RPMI8226 (cell line): ENCODE data around the gene TMEM26.

Source experiments
- DNase-seq: peaks from one replicate; pipeline ENCODE4 v3.0.0-alpha.2; 2015

TMEM26 gene

DNA sequence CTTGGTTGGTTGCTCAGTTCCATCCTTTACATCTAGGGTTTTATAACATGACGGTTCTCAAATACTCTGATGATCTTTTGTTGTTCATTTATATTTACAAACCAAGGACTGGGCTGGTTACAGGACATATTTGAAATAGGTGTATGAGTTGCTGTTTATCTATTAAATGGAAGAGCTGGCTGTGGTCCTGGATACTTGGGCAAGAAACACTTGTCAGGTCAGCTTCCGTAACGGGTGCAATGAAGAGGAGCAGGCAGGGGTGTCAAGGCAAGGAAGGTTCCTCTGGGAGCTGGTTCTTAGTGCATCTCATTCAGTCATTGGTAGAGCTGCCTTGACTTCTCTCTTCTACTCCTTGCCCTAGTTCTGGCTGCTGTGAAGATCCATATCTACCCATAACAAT, 4.8 kb upstream of the TMEM26 start:
- DNase-seq, result no peak

DNA sequence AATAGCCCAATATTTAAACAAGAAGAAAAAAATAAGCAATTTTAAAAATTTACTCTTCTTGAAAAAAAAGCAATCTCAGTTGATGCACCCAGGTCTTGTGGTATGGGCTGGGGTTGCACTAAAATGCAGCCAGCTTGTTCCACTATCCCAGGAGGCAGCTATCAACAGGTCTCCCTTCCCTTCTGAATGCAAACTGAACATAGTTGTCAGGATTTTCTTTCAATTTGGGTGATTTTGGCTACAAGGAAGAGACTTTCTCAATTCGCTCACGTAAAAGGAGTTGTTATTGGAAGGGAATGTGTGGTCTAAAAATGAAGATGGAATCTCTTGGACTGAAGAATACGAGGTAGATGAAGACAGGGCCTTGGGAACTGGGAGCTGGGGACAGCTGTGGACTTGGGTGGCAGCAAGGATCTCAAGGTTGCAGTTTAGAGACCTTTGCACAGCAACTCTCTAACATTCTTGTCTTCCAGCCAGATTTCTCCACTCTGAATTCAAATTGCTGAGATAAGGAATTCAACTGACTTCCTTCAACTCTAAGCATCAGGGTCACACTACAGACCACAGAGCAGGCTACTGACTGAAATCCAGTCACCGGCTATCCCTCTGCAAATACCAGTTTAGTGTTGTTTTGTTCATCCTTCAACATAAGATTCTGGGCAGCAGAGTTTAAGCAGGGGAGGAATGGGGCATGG, 3.1 kb upstream of the TMEM26 start:
- DNase-seq, result no peak

DNA sequence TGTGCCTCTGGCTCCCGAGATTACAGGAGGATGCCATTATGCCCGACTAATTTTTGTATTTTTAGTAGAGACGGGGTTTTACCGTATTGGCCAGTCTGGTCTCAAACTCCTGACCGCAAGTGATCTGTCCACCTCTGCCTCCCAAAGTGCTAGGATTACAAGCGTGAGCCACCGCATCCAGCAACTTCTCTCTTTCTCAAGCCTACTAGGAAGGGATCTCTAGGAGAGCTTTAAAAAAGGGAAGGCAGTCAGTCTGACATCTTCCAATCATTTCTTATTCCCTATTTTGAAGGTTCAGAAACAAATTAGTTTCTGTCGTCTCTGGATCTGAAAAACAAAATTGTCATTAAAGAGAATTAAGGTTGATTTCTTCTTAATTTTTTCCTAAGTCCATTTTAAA, 2.5 kb upstream of the TMEM26 start:
- DNase-seq, result no peak

DNA sequence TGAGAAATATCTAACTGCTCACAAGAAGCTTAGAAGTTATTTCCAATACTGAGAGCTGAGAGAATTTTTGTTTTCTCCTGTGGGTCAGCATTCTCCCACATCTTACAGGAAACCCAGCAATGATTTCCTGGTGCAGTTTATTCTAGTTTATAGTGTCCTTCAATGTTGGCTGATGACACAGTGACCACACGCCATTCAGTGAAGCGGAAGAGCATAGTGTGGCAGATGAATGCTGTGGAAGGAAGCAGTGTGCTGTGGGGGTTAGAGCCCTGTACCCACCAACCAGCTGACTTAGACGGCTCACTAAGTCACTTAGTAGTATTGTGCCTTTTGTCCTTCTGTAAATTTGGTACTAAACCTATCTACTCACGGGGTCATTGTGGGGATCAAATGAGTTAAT, 1.4 kb upstream of the TMEM26 start:
- DNase-seq, result no peak

DNA sequence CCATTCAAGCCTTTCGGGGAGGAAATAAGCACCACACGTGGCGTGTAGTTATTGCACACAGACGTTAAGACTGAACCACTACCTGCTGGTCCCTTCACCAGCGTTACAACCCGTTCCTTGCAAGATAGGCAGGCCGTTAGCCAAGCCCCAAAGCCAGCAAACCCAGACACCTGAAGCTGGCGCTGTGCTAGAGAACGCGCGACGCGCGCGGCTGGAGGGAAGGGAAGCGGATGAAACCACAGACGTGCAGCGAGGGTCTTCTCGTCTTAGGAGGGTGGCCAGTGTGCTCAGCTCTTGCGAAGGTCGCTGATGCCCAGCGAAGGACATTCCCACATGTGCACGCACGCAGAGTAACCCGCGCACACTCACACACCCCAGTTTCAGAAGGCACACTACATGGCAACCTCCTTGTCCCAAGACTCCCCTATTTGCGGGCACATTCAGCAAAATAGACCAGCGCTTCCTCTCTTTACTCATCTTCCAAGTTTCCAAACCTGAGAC, 980 bp downstream of the TMEM26 start:
- DNase-seq, result no peak

DNA sequence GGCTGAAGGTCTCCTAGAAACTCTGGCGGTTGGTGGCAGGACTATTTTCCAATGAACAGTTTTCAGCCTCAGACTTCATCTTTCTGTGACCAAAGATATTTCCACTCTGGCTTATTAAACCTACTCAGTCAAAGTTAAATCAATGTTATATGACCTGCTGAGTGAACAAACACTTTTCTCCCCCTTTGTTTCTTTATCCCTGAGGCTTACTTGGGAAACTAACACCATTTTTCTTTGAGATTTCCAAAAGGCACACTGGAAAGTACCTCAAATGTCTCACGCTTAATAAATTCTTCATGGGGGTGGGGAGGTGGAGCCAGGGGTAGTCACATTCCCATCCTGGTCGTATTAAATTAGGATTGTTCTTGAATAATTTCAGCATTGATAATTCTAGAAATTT, 1.8 kb downstream of the TMEM26 start:
- no peak for DNase-seq

DNA sequence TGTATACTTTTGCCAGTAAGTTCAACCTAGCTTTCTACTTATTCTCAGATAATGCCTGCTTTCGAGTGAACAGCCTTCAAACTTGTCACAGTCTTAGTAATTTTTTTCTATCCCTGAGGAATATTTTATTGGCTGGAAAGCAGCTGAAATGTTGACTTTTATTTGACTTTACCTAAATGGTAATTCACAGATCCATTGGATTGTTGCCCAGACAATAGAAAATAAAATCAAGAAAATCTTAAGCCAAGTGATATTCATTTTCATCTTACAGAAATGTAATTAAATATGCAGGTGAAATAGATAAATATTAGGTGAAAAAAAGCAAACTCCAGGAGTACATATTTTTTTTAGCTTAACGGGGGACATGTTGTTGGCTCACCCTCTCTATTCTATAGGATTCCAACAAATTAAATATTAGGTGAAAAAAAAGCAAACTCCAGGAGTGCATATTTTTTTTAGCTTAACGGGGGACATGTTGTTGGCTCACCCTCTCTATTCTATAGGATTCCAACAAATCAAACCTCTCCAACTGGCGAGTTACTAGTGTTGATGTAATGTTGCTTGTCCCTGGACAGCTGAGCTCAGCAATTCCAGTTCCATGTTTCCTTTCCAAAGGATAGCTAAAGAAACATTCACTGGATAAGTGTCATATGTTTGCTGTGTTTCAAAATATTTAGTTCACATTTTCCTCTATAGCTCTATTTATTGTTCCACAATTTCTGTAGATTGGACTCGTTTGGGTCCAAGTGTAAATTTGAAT, 4.2 kb downstream of the TMEM26 start:
- no peak for DNase-seq

DNA sequence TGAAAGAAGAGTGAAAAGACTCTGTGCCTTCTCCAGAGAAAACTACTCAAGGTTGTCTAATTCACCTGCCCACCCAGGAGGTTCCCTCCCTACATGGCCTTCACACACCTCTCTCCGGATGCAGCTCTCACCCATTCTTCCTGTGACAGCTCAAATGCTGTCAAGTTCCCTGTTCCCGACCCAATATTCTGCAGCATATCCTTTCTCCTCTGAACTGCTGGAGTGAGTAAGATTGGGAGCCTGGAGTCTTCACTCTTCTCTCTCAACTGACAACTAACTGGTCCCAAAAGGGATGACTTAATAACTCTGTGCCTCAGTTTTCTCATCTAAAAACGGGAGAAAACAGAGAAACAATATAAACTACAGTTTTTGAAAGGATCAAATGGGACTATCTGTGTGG, 5.1 kb downstream of the TMEM26 start:
- no peak for DNase-seq

DNA sequence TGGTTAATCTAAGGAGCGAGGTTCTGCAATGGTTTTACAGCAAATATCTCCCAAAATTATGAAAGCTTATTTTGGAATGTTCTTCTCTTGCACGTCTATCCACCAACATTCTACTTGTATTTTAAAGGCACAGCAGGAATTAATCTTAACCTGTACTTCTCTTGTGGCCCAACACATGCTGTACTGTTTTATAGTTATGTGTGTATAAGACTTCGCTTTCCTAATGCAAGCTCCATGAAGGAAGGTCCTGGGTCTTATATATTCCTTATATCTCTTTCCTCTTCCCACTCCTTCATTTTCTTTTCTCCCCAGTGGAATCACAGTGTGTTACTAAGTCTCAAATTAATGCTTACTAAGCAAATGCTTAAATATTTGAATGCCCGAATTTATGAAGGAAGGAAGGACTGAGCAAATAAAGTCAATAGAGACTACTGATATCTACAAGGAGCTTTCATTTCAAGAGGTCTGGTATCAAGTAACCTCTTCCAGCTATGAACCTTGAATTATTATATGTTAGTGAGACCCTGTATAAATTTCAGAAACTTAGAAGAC, 14.0 kb downstream of the TMEM26 start:
- DNase-seq, result no peak

DNA sequence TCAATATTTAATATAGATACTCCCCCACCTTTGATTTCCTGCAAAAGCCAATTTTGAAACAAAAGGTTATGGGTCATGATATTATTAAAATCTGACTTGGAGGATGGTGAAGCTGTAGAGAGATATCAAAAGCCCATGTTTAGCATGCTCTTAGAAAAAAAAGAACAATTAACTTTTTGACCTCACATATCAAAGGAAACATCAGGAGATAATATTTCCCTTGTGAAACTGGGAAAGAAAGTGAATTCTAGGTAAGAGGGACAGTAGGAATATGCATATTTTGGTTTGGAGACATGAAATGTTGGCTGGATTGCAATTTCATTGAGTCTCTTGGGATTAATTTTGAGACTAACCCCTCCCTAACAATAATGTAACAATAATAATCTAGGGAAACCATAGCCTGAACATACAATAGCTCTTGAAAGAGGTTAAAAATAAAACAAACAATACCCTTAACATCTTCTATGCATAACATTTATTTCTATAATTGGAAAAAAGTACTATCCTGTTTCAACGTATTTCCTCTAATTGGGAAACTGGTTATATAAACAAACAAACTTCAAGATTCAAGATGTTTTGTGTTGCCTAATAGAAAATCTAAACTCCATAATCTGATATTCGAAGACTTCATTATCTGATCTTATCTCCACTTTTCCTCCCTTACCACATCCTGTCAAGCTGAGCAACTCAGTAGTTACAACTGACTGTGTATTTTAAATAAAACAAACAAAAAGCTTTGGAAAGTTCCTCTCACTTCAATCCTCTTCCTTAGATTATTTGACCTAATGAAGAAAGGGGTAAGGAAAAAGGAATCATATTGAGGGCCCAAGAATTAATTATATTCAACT, 14.8 kb downstream of the TMEM26 start:
- no peak for DNase-seq

DNA sequence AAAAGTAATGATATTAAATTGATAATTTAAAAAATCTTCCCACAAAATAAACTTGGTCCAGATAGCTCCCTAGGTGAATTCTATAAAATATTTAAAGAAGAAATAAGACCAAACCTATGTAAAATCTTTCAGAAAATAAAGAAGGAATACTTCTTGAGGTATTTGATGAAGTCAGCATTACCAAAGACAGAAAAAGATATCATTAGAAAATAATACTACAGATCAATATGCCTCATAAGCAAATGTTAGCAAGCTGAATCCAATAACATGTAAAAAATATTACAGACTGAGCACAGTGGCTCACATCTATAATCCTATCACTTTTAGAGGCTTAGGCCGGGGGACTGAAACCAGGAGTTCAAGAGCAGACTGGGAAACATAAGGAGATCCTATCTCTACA, 30.0 kb downstream of the TMEM26 start:
- no peak for DNase-seq

DNA sequence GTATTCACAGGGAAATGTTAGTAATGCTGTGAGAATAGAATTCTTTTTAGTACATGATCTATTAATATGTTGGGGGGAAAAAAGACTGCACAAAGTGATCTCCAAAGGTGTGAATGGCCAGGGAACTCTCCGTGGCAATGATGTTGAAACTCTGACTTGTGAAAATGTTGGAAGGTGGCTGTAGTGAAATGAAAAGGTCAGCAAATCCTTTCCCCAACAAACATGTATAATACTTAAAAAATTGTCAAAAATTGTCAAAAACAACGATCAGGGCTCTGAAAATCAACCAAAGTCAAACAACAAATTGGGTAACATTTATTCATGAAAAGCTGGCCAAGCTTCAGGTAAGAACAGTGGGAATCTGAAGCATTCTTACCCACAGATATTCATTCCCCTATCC, 35.5 kb downstream of the TMEM26 start:
- DNase-seq, result no peak

DNA sequence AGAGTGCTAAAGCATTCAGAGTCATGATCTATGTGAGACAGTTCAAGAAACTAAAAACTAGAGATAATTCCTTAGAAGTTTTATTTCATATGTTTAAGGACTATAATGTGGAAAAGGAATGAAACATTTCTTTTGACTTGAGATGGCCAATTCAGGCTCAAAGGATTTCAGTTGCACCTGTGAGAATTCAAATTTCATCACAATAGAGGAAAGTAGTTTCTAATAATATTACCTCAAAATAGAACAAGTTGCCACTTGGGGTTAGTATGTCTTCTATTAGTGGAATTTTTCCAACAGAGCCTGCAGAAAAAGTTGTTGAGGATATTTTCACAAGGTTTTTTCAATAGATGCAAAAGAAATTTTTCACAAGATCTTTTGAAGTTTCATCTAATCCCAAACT, 37.4 kb downstream of the TMEM26 start:
- DNase-seq, result no peak

DNA sequence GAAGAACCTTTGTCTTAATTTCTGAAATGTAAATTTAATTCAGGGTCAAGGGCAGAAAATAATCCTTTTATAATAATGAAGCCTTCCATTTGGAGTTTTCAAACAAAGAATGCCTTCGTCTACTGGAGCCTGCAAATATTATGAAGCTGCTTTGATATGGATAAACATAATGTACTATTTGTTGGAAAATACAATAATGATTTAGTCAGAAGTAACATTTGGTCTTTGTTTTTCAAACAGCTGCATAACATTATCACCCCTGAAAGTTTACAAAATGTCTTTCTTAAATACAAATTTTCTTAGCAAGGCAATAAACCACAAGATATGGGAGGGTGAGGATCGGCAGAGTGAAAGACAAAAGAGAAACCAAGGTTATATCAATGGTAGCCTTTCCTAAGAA, 41.5 kb downstream of the TMEM26 start:
- DNase-seq, result no peak

DNA sequence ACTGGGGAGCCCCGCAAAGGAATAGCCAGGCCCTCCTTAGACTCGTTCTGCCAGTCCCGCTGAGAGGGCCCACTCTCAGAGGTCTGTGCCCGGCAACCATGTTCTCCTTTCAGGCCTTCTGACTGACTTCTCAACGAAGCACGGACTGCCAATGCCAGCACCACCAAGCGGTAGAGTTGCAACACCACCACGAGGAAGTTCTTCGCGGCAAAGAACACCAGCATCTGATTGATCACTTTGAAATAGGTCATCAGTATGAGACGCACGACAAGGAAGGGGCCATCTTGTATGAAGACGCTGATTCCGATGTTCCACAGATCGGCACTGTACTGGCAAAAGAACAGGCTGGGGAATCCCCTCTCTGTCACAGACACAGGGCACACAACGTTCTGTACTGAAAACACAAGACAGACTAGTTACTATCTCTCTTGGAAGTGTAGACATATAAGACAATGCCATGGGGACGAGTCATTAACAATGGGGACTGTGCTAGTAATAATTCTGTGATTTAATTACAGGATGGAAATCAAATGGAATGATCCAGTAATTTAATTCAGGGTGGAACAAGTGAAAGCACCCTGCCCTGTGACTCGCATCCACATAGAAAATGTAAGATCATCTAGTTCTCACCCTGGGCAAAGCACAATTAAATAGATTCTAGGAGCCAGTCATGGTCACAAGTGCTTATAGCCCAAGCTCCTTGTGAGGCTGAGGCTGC, 42.7 kb downstream of the TMEM26 start:
- peak; percentile 15 for DNase-seq

DNA sequence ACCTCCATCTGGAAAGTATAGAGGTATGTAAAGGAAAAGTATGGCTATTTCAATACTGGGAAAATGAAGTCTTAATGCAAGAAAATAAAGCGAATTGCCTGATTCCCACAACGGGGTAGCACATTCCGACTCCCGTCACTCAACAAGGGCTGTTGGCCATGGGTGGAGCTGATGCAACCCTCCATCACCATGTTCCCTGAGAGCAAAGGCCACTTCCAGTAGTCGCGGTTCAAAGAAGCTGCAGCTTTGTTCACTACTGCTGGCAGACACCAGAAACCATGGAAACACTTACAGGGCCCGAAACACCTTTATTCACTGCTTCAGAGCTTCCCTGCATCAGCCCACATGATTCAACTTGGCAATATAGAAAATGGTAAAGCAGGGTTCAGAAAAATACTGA, 44.0 kb downstream of the TMEM26 start:
- DNase-seq, result no peak

DNA sequence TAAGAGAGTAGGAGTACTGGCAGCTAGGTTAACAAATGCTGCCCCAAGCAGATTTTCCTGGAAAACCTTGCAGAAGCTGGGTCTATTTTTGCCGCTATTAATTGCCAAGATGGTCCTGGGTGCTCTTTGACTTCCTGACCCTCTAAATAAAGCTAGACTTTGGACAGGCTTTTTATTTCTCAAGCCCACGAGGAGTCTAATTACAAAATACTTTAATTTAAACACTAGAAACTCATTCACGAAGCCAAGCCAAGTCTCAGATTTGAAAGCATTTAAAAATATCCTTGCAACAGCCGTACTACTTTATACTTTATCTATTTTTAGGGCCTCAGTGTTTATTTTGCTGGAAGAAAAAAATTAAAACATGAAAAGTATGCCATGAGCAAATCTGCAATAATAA, 45.1 kb downstream of the TMEM26 start:
- no peak for DNase-seq

DNA sequence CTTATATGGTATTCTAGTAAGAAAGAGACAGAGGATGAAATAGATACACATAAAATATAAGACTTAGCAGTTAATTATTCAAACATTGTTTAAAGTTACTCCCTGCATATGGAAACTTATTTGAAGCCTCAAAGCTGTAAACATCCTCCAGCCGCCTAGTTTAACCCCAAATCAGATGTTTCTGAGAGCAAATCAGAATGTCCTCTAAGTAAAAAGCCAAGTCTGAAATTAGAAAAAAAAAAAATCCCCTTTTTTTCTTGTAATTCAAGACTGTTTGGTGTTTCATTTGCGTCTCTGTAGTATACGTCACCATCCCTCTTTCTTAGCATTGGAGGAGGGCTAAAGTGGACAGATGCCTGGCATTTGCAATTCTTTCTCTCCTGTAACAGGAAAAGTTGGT, 46.4 kb downstream of the TMEM26 start:
- DNase-seq, result no peak

DNA sequence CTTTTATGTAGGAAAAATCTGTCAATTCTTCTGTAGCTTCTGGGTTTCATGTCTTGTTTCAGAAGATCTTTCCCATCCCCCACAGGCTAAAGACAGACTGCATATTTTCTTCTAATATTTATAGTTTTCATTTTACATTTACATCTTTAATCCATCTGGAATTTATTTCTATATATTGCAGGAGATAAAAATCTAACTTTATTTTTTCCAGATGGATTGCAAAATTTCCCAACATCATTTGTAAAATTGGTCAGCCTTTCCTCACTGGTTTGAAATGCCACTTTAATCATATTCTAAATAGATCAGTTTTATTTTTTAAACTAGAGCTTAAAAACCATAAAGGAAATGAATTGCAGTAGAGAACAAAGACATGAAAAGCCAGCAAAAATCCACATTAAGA, 46.9 kb downstream of the TMEM26 start:
- DNase-seq, result no peak

DNA sequence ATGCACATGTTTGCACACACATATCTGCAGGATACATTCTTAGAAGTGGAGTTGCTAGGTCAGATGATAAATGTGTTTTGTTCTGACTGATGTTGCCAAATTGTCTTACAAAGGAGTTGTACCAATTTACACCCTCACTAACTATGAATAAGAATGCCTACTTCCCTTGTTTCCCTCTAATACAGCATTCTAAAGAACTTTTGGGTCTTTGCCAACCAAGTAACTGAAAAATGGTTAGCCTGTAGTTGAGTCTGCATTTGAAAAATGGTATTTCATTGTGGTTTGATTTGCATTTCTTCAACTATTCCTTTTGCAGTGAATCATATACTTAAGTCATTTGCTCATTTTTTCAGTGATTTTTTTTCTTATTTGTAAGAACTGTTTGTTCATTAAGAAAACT, 48.4 kb downstream of the TMEM26 start:
- no peak for DNase-seq

DNA sequence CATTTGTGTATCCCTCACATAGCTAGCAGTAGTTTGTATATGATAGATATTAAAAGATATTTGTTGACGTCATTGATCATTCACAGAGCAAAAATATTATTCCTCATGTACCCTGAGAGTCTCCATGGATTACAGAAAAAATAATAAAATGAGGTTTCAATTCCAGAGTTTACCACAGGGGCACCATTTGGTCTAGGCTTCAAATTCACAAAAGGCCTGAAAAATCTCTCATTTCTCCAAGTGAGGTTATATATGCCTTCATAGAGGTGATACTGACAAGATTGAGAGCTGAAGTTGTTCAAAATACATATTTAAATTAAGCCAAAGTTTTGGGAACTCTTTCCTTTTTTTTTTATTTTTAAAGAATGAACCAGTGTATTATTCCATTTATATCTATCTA, 52.7 kb downstream of the TMEM26 start:
- DNase-seq, result no peak

DNA sequence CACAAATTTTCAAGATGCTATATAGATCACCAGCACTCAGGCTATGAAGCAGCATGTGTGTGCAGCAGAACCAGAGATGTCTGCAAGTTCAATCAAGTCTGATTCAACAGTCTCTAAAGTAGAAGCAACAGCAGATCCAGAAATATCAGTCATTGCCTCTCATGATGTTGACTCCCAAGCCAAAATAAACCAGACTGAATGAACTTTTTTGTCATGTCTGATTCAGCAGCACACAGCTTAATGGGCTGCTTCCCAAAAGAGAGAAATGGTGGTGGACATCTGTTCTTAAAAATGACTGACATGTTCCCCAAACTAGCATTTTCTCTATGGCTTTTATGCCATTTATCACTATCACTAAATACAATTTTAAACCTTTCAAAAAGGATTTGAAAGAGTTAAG, 53.8 kb downstream of the TMEM26 start:
- DNase-seq, result no peak
